NCI-H2196 treated with DMSO at 0.1 percent for 48 hours (cell line): ENCODE results near the gene KIF1B.
A peak's percentile ranks its signal among the peaks of the same experiment; 100 is the strongest.
"Not testable (repeated sequence)": the region's sequence is repeated elsewhere in the genome, so short reads cannot be mapped to it uniquely, and the experiment has no call there.

Source experiments
- DNase-seq: peaks from one replicate; lab custom pipeline; 2025; ENCODE audit not compliant: unreplicated experiment; lab: John Stamatoyannopoulos, UW

KIF1B gene

GRCh38 chr1:10424651-10425050 lies 214.3 kb downstream of the KIF1B start:
- no peak for DNase-seq

GRCh38 chr1:10425826-10426534 lies 215.6 kb downstream of the KIF1B start:
- not testable (repeated sequence) for DNase-seq

GRCh38 chr1:10426535-10426848 lies 216.1 kb downstream of the KIF1B start:
- DNase-seq, result not testable (repeated sequence)

- no peak for DNase-seq
Observed at GRCh38 chr1:10428984-10429383, 218.6 kb downstream of the KIF1B start.

- no peak for DNase-seq
Observed at GRCh38 chr1:10429868-10430215, 219.5 kb downstream of the KIF1B start.

- DNase-seq, result peak; percentile 86
Observed at GRCh38 chr1:10430216-10431069, 220.1 kb downstream of the KIF1B start, which contains the start of gene CENPS. TSS of gene CENPS (plus strand) at chr1:10430433. CDS start at chr1:10430518, 85 bp downstream.
